ENCODE results near the gene NFATC1. TPM values are rescaled to one million over a fixed set of nuclear protein-coding genes. Genes with fewer than 3 reads are reported as not detected.
A peak's percentile ranks its signal among the peaks of the same experiment; 100 is the strongest.
"Not testable (repeated sequence)": the region's sequence is repeated elsewhere in the genome, so short reads cannot be mapped to it uniquely, and the experiment has no call there.

The NFATC1 gene
- total and polyA plus RNA-seq, 9 donors = 8.4 to 28.3 (median 12.2) TPM

DNA sequence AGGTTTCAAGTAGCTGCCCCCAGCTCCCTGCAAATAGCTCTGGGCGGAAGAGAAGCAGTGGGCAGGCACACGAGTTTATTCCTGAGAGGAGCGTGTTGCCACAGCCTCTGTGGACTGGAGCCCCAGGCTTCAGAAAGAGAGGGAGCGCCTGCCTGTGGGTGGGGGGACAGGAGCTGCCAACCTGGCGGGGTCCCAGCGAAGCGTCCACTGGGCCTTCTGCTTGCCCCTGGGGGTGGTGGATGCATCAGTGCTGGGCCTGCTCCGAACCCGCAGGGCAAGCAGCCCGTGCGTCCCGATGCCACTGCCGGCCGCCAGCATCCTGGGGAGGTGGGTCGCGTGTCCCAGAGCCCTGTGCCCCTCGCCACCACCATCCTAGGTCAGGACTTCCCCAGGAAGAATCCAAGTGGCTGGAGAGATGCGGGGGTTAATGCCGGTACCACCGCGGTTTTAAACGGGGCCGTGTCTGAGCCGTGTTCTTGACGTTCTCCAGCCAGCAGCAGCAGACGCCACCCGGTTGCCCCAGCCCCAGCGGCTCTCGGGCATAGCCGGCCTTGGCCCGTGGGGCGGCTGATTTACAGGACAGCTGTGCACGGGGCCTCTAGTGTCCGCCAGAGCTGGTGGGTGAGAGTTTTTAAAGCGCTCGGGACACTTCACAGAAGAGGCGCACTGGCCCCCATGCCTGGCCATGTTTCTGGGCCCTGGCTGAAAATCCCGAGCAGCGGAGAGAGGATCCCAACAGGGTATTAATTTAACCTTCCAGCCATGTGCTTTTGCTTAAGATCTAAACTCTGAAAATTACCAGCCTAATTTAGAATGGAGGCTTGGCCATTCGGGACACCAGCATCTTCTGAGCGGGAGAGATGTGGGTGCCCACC is 84.7 kb downstream of the NFATC1 start:
- Histone ChIP-seq H3K4me1 (ENCODE audit: insufficient read depth) (peaks cover 8% of the 10 kb centered on the region), H3K27ac (no peak overlapping the region), H3K36me3 (no peaks in the 10 kb centered on the region), H3K9me3 (no peaks in the 10 kb centered on the region), H3K4me3 (no peak overlapping the region), H3K27me3 (no peaks in the 10 kb centered on the region)
- intact Hi-C loops (cut with DNase I) = loop anchor here in 1 of 4 donors (10.0 kb wide), 1 partner anchor 164 kb away; no protein-coding TSS in a partner anchor
- TF ChIP-seq POLR2A (IDR thresholded peaks at IDR 0.05) (no peak), EP300 (IDR thresholded peaks at IDR 0.05) (no peak)
- TF ChIP-seq, protein P1, sequence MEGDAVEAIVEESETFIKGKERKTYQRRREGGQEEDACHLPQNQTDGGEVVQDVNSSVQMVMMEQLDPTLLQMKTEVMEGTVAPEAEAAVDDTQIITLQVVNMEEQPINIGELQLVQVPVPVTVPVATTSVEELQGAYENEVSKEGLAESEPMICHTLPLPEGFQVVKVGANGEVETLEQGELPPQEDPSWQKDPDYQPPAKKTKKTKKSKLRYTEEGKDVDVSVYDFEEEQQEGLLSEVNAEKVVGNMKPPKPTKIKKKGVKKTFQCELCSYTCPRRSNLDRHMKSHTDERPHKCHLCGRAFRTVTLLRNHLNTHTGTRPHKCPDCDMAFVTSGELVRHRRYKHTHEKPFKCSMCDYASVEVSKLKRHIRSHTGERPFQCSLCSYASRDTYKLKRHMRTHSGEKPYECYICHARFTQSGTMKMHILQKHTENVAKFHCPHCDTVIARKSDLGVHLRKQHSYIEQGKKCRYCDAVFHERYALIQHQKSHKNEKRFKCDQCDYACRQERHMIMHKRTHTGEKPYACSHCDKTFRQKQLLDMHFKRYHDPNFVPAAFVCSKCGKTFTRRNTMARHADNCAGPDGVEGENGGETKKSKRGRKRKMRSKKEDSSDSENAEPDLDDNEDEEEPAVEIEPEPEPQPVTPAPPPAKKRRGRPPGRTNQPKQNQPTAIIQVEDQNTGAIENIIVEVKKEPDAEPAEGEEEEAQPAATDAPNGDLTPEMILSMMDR (IDR thresholded peaks at IDR 0.05) = no peak
- 76 to 85% (median 76%) methylated on average over 39 to 41 of the region's 41 CpGs for WGBS, 3 donors
- peak in 4 of 5 donors; percentile 15 to 28 (median 16) for DNase-seq

DNA sequence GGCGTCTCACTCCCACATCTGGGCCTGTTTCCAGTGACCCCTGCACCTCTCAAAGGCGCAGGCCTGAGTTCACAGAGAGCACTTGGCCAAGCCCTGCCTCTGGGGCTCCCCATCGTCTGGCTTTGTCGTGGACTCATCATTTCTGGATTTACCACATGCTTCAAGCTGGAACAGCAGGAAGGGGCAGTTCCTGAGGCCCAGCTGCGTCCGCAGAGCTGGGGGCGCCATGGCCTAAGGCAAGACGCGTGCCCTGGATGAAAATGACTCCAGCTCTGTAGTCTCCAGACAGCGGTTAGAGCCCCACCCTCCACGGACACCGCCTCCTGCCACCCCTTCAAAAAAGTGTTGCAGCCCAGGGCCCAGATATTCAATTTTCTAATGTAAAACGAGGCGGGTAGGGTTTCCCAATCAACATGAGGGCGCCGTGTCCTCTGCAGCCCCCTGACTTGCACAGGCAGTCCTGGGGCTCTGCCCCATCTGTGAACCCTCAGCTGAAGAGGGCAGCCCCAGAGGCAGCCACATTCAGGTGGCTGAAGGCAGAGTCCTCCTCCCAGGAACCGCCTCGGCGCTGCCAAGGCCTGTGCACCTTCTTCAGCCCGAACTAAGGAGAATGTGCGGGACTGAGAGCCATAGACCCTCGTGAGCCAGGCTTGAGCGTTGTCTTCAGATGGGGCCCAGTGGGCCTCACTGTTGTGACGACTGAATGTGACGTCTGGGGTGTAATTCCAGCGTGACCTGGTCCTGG is 85.5 kb downstream of the NFATC1 start:
- Histone ChIP-seq H3K27ac (no peak overlapping the region), H3K4me1 (ENCODE audit: insufficient read depth) (peaks cover 9% of the 10 kb centered on the region), H3K27me3 (no peaks in the 10 kb centered on the region), H3K4me3 (no peak overlapping the region), H3K9me3 (no peaks in the 10 kb centered on the region), H3K36me3 (no peaks in the 10 kb centered on the region)
- no peak for TF ChIP-seq EP300 (IDR thresholded peaks at IDR 0.05)
- TF ChIP-seq, protein P1 (IDR thresholded peaks at IDR 0.05) = no peak
- TF ChIP-seq POLR2A (IDR thresholded peaks at IDR 0.05) = no peak
- intact Hi-C loops (cut with DNase I) = loop anchor here in 1 of 4 donors (10.0 kb wide), 1 partner anchor 164 kb away; no protein-coding TSS in a partner anchor
- 91 to 95% (median 91%) methylated on average over 22 to 26 of the region's 26 CpGs for WGBS, 3 donors
- DNase-seq = peak in 3 of 5 donors; percentile 10 to 25 (median 19)

DNA sequence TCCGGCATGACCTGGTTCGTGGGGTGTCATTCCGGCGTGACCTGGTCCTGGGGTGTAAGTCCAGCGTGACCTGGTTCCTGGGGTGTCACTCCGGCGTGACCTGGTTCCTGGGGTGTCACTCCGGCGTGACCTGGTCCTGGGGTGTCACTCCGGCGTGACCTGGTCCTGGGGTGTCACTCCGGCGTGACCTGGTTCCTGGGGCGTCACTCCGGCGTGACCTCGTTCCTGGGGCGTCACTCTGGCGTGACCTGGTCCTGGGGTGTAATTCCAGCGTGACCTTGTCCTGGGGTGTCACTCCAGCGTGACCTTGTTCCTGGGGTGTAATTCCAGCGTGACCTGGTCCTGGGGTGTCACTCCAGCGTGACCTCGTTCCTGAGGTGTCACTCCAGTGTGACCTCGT is 87.7 kb downstream of the NFATC1 start:
- H3K4me3 ChIP-seq; H3K4me1 ChIP-seq (ENCODE audit: insufficient read depth); H3K9me3 ChIP-seq; H3K36me3 ChIP-seq; H3K27ac ChIP-seq; H3K27me3 ChIP-seq: not testable (repeated sequence)
- intact Hi-C loops (cut with DNase I) = loop anchor here in 1 of 4 donors (10.0 kb wide), 1 partner anchor 161 kb away; no protein-coding TSS in a partner anchor
- 88 to 96% (median 90%) methylated on average over 25 of the region's 25 CpGs for WGBS, 3 donors
- DNase-seq = peak in 1 of 5 donors; percentile 15

DNA sequence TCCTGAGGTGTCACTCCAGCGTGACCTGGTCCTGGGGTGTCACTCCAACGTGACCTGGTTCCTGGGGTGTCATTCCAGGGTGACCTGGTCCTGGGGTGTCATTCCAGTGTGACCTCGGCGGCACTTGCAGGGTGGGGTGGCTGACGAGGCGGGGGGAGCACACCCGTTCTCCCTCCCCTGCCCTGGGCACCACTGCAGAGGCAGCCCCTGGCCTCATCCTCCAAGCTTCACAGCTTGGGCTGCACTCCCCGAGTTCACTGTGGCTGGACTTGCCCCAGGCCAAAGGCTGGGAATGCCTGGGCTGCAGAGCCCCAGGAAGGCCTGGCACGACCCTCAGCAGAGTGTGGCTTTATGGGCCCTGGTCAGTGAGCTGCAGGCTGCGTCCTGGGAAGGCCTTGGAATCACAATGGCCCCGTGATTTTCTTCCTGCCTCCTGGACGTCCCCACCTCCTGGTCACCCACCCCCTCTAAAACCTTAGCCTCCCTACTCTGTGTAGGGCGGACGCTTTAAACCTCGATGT is 88.3 kb downstream of the NFATC1 start:
- Histone ChIP-seq H3K4me1 (ENCODE audit: insufficient read depth) (peaks cover 9% of the 10 kb centered on the region), H3K27ac (no peak overlapping the region), H3K9me3 (no peaks in the 10 kb centered on the region), H3K36me3 (no peaks in the 10 kb centered on the region), H3K27me3 (no peaks in the 10 kb centered on the region), H3K4me3 (no peak overlapping the region)
- peak in 3 of 5 donors; percentile 10 to 27 (median 25) for DNase-seq
- intact Hi-C loops (cut with DNase I) = loop anchor here in 1 of 4 donors (10.0 kb wide), 1 partner anchor 161 kb away; no protein-coding TSS in a partner anchor
- TF ChIP-seq POLR2A (IDR thresholded peaks at IDR 0.05) (no peak), EP300 (IDR thresholded peaks at IDR 0.05) (no peak)
- TF ChIP-seq, protein P1 (IDR thresholded peaks at IDR 0.05) = no peak
- WGBS, 3 donors = 89 to 95% (median 92%) methylated on average over 15 of the region's 15 CpGs

Data from ovary (tissue), 9 donors.